NAMALWA (cell line): ENCODE measurements around the gene DAB2IP.

Experiments
- DNase-seq: peaks from one replicate; pipeline ENCODE4 v3.0.0-alpha.2; 2015; ENCODE audit warnings: low spot score

The DAB2IP gene

DNA sequence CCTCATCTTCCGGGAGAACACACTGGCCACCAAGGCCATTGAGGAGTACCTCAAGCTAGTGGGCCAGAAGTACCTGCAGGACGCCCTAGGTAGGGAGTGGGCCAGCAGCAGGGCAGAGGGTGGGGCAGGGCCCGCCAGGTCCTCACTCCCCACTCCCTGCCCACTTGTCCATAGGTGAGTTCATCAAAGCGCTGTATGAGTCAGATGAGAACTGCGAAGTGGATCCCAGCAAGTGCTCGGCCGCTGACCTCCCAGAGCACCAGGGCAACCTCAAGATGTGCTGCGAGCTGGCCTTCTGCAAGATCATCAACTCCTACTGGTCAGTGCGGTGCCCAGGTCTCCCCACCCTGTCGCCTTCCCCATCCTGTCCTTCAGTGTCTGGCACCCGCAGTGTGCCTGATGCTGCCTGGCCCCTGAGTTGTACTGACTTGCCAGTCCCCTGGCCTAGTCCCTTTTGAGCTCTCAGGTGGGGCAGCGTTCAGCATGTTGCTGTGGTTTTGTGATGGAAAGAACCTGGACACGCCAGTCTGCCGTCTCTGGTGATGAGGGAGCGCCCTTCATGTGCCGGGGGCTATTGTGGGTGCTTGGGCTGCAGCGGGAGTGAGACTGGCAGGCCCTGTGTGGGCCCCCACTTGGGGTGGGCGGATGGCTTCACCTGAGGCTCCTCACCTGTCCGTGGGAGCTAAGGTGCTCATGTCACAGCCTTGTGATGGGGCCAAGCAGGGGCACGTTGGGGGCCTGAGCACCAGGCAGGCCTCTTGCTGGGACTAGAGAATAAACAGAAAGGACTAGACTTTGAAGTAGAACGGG, 112.3 kb downstream of the DAB2IP start:
- no peak for DNase-seq

DNA sequence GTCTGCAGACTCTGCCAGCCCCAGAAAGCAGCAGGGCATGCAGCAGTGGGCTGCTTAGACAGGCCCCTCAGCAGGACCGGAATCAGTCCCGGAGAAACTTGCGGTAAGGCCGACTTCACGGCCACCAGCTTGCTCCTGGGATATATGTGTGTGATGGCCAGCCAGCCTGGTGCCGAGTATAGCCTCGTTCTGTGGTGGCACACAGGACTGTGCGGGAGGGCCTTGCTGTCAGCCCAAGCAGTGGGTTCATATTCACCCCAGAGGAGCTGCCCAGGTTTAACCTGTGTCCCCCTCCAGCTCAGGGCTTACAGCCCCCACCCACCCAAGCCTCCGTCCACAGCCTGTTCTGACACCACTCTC, 112.9 kb downstream of the DAB2IP start:
- no peak for DNase-seq

DNA sequence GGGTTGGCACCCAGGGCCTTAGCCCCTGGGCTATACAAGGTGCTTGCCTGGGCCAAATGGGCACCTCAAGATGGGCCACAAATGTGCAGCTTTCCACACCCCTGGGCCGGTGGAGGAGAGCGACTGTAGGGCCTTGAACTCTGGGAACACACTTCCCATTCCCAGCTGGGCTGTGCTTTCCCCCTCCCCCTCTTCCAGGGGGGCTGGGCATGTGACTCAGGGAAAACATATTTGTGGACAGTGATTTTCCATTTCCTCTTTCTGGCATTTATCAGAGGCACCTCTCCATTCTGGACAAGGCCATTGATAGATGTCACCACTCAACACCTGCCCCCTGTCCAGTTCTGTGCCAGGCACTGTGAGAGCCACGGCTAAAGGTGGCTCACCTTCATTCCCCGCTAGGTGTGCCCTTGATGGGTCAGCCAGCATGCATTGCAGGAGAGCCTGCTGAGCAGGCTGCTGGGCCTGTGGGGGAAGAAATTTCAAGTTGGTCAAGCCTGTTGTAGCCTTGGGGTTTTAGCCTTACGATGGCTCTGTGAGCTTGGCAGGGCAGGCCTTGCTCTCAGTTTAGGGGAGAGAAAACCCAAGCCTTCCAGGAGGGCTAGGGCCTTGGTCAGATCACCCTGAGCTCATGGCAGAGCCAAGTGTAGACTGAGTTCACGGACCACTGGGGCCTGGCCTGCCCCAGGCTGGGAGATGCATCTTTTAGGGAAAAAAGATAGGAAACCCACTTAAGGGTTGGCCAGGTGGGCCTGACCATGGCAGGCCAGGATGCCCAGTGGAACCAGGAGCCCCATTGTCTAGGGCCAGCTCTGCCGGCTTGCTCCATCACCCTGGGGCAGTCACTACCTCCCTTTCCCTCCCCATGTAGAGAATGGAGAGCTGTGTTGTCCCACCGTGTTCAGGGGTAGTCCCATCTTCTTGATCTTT, 113.9 kb downstream of the DAB2IP start:
- DNase-seq, result no peak

DNA sequence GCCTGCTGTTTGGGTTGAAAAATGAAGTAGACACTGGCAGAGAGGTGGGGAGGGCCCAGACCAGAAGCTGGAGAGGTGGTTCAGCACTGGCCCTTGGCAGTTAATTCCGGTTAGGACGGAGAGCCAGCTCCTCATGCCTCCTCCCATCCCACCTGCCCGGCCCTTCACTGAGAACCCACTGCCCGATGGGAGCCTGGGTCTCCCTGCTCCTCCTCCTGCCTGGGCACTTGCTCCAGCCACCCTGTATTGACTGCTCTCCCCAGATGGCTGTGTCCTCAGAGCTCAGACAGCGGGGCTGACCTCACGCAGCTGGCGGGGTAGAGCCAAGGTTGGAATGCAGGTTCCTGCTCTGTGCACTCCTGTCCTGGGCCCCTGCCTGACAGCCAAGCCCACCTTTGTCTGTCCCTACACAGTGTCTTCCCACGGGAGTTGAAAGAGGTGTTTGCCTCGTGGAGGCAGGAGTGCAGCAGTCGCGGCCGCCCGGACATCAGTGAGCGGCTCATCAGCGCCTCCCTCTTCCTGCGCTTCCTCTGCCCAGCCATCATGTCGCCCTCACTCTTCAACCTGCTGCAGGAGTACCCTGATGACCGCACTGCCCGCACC, 114.7 kb downstream of the DAB2IP start:
- DNase-seq, result no peak

DNA sequence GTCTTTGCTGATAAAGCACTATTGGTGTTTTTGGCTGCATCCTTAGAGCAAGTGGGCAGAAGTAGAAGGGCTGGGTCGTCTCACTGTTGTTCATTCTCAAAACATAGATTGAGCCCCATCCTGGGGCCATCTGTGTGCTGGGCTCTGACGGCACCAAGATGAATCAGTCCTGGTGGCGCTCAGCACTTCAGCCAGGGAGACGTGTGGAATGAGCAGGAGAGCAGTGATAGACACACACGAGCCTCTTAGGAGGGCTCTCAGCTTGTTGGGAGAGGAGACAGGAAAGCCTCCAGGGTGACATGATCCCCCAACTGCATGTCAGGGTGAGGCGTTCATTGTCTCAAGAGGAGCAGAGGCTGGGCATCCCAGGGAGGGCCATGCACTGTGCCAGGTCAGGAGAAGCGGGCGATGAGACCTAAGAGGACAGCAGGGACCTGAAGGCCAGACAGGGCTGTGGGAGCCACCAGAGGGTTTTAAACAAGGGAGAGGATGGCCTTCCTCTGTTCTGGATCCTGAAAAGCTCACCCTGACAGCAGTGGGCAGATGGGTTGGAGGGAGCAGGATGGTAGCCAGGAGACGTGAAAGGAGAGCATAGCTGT, 115.8 kb downstream of the DAB2IP start:
- no peak for DNase-seq

DNA sequence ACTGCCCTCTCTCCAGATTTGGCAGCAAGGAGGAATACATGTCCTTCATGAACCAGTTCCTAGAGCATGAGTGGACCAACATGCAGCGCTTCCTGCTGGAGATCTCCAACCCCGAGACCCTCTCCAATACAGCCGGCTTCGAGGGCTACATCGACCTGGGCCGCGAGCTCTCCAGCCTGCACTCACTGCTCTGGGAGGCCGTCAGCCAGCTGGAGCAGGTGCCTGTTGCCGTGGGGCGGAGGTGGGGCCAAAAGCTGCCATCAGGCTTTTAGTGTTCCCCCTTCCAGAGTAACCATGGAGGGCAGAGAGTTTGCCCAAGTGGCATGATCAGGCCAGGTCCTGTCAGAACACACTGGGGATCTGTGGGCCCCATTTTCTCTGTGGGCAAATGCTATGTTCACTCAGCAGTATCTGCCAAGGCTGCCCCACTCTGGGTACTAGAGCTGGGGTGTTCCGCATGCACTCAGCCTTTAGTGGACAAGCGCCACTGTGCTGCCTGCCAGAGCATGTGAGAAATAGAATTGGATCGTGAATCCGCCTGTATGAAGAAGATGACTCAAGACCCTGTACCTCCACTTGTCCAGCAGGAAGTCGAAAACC, 117.1 kb downstream of the DAB2IP start:
- DNase-seq, result no peak

DNA sequence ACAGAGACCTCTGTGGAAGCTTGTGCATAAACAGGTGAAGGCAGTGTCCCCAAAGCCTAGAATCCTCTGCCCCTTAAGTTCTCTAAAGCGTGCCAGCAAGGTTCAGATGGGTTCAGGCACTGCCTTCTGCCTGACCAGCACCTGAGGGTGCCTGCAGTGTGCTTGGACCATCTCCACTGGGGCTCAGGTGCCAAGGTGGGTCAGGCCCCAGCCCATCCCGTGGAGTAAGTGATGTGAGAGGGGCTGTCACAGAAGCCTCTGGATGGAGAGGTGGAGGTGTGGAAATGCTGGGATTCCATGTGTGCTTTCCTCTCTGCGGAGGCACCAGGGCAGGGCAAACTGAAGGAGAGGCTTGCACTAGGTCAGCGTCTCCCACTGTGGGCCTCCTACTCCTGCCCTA, 118.5 kb downstream of the DAB2IP start:
- no peak for DNase-seq

DNA sequence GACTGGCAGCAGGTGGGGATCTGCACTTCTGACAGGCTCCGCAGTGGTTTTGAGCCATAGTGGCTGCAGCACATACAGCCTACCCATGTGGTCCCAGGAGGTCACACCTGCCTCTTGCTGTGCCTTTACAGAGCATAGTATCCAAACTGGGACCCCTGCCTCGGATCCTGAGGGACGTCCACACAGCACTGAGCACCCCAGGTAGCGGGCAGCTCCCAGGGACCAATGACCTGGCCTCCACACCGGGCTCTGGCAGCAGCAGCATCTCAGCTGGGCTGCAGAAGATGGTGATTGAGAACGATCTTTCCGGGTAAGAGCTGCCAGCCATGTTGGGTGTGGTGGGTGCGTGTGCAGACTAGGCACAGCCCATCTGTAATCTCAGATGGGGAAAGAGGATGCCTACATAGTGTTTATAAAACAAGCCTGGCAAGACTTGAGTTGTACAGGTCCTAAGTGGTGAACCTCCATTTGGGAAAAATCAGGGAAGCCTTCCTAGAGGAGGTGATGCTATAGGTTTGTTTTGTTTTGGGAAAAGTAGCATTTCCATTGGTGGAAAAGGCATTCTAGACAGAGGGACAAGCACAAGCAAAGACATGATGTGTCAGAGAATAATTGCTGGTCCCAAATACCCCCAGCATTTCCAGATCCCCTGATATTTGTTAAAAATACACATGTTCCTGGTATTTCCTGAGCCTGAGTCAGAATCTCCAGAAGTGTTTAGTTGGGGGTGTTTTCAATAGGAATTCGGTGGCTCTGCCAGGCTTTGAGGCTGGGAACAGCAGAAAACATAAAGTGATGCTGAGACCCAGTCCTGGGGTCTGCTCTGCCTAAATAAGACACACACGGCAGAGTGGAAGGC, 119.2 kb downstream of the DAB2IP start:
- no peak for DNase-seq

DNA sequence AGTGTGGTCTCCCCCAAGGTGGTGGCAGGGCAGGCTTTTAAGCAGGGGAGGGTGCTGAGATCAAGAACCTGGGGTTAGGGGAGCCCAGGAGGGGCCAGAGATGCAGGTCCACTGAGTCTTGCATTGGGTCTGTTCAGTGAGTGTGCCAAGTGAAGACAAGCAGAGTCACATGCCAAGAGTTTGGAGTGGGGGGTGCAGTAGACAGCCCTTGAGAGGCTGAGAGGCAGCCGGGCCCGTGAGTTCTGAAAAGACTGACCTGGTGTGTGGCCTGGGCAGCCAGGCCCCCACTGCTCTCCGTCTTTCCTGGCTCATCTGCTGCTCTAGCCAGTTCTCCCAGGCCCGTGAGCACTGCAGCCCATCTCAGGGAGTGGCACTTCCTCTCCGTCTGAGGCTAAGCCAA, 120.0 kb downstream of the DAB2IP start:
- DNase-seq, result no peak

DNA sequence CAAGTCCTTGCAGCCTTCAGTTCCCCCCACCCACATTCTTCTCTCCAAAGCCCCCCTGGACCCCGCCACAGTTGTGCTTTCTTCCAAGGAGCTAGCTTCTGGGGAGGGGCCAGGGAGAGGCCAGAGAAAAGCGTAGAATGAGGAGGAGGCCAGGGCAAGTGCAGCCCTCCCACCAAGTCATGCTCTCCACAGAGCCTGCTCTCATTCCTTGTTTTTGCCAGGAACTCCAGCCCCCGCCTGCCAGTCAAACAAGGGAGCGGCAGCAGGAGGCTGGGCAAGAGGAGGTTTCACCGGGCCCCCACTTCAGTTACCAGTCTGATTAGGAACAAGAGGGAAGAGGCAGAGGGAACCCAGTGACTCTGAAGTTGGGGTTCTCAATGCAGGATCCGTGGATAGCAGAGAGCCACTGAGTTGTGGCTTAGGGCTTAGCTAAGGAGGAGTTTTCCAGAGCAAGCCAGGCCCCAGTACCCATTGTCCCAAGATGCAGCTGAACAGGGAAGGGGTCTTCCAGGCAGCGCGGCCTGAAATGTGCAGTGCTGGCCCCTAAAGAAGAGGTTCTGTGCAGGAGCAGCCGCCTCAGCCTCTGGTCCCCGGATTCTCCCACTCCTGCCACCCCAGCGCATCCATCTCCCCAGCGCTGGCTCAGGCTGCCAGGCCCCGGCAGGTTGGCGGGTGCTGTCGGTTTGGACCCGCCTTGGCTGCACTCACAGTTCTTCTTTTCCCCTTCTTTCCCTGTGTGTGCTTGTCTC, 120.6 kb downstream of the DAB2IP start:
- DNase-seq, result no peak

DNA sequence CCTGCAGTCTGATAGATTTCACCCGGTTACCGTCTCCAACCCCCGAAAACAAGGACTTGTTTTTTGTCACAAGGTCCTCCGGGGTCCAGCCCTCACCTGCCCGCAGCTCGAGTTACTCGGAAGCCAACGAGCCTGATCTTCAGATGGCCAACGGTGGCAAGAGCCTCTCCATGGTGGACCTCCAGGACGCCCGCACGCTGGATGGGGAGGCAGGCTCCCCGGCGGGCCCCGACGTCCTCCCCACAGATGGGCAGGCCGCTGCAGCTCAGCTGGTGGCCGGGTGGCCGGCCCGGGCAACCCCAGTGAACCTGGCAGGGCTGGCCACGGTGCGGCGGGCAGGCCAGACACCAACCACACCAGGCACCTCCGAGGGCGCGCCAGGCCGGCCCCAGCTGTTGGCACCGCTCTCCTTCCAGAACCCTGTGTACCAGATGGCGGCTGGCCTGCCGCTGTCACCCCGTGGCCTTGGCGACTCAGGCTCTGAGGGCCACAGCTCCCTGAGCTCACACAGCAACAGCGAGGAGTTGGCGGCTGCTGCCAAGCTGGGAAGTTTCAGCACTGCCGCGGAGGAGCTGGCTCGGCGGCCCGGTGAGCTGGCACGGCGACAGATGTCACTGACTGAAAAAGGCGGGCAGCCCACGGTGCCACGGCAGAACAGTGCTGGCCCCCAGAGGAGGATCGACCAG, 121.3 kb downstream of the DAB2IP start:
- no peak for DNase-seq

DNA sequence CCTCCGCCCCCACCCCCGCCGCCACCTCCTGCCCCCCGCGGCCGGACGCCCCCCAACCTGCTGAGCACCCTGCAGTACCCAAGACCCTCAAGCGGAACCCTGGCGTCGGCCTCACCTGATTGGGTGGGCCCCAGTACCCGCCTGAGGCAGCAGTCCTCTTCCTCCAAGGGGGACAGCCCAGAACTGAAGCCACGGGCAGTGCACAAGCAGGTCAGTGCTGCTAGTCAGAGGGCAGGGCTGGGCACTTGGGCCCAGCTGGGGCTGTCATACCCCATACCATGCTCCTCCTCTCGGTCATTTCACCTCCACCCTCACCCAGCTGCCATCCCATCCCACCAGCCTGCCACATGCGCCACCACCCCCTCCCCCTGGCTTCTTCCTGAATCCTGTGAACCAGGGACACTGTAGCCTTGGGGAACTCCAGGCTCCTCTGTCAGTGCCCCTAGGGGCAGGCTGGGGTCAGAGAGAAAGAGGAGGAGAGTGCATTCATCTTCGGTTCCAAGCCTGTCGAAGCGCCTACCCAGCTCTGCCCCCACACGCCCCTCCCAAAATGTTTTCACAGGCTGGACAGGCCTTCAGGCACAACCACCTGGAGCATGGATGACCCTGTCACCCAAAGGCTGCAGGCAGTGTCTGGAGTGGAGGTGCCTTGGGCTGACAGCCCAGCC, 122.0 kb downstream of the DAB2IP start:
- DNase-seq, result no peak

DNA sequence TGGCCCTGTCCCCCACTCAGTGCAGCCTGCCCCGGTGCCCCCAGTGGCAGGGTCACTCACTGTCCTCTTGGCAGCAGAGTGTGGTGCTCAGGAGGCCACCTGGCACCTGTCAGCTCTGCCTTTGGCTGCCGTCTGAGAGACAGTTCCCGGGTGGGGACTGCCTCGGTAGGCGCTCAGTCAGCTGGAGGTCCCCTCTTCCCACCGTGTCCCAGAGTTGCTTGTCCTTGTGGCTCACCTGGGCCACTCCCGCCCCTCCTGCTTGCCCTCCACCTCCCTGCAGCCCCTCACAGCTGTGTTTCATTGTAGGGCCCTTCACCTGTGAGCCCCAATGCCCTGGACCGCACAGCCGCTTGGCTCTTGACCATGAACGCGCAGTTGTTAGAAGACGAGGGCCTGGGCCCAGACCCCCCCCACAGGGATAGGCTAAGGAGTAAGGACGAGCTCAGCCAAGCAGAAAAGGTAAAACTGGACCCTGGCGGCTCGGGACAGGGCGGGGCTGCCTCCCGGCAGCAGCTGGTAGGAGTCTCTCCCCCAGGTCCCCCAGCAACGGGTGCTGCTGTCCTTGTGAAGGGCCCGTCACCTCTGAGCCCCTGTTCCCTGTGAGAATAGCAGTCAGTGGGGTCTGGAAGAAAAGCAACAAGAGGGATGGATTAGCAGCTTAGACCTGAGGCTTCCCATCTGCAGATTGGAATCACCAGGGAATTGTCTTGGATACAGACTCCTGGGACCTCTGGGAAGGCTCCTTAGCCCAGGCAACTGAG, 122.7 kb downstream of the DAB2IP start:
- no peak for DNase-seq

DNA sequence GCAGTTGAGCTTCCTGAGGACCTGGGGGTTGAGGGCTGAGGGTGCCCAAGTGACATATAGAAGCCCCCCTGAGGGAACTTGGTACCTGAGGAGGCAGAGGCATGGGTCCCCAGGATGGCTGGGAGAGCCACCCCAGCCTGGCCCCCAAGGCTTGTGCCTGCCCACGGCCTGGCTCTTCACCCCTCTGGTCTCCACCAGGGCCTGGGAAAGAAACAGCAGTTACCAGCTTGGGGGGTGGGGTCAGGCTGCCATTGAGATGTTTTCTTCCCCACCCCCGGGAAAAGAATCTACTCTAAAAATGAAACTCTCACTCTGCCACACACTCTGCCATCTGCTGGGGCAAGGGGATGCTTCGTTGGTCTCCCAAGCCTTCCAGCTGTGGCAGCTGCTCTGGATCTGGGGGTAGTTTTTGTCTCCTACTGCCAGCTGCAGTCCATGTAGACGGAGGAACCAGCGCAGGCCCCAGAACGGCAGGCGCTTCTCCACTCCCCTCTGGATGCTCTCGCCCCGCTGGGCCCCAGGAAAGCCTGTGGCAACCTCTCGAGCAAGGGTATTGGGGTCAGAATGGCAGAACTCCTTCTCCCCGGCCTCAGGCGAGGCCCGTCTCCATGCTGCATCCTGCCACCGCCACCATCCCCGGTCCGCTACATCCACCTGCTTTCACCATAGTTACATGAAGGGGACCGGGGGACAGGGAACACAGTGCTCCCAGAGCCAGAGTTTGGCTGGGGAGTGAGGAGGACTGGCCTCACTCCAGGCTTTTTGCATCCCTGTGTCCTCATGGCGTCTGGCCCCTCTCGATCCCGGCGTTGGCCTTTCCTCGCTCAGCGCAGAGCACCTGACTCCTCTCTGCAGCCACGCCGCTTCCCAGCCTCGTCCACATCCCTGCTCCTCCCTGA, 123.5 kb downstream of the DAB2IP start:
- DNase-seq, result peak; percentile 41

DNA sequence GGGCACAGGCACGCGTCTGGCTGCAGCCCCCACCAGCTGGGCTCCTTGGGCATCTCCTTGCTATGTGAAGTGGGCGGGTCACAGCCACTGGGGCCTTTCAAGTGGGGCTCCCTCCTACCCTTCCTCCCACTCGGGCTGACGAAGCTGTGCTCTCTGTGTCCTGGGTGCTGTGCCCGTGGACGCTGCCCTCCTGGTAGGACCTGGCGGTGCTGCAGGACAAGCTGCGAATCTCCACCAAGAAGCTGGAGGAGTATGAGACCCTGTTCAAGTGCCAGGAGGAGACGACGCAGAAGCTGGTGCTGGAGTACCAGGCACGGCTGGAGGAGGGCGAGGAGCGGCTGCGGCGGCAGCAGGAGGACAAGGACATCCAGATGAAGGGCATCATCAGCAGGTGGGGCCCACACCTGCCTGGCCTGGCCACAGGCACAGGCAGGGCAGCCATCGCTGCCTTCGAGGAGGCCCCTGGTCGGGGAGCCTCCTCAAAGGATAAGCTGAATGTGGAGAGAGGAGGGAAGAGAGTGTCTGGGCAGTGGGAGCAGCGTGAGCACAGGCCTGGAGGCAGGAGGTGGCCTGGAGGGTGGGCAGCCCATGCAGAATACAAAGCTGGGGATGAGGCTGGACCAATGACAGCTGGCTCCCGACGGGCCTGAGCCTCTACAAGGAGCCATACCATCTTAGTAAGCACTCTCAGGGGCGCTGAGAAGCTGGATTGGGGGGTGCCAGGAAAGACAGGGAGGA, 124.7 kb downstream of the DAB2IP start:
- DNase-seq, result no peak
